GM23338 (cell line): ENCODE results near the gene RNF187. TPM values are rescaled to one million over a fixed set of nuclear protein-coding genes. Genes with fewer than 3 reads are reported as not detected.

Experiments used
- ATAC-seq: fragments of 200-7000 bp; cut with Tn5 transposase; 3 replicates; pipeline ENCODE4 v1.9.1; 2020
- DNase-seq: peaks from one replicate; pipeline ENCODE4 v3.0.0-alpha.2; 2015; ENCODE audit warnings: low spot score
- H2AFZ ChIP-seq: fragments of 200-600 bp; sonication (generic); 2 replicates; pipeline ENCODE4 v1.8.0; 2016; ENCODE audit warnings: antibody characterized with exemption, mild to moderate bottlenecking, moderate library complexity
- H3F3A ChIP-seq: fragments of 200-600 bp; sonication (generic); replicated peaks from 2 replicates; pipeline ENCODE4 v1.8.0; 2017; ENCODE audit warnings: antibody characterized with exemption, mixed run types, low read depth
- H3K27ac ChIP-seq: fragments of 200-600 bp; sonication (generic); 2 replicates; pipeline ENCODE4 v1.6.1; 2016; ENCODE audit warnings: low read depth
- H3K27me3 ChIP-seq: fragments of 200-600 bp; sonication (generic); 2 replicates; pipeline ENCODE4 v1.8.0; 2016; ENCODE audit warnings: mild to moderate bottlenecking, mixed run types, moderate library complexity; ENCODE audit not compliant: insufficient read depth
- H3K36me3 ChIP-seq: fragments of 200-600 bp; sonication (generic); 2 replicates; pipeline ENCODE4 v1.8.0; 2016; ENCODE audit warnings: mild to moderate bottlenecking; ENCODE audit not compliant: insufficient read depth
- H3K4me1 ChIP-seq: fragments of 200-600 bp; sonication (generic); 2 replicates; pipeline ENCODE4 v1.8.0; 2016; ENCODE audit warnings: mild to moderate bottlenecking, moderate library complexity; ENCODE audit not compliant: insufficient read depth
- H3K4me2 ChIP-seq: fragments of 200-600 bp; sonication (generic); 2 replicates; pipeline ENCODE4 v1.7.1; 2017; ENCODE audit warnings: mixed run types
- H3K4me3 ChIP-seq: fragments of 200-600 bp; sonication (generic); 2 replicates; pipeline ENCODE4 v1.6.1; 2016; ENCODE audit warnings: mixed run types
- H3K79me2 ChIP-seq: fragments of 200-600 bp; sonication (generic); replicated peaks from 2 replicates; pipeline ENCODE4 v1.8.0; 2017; ENCODE audit warnings: mild to moderate bottlenecking; ENCODE audit not compliant: insufficient read depth
- H3K9me2 ChIP-seq: fragments of 200-600 bp; sonication (generic); 2 replicates; pipeline ENCODE4 v1.8.0; 2017; ENCODE audit not compliant: insufficient read depth
- H4K20me1 ChIP-seq: fragments of 200-600 bp; sonication (generic); replicated peaks from 2 replicates; pipeline ENCODE4 v1.8.0; 2017; ENCODE audit warnings: mild to moderate bottlenecking; ENCODE audit not compliant: insufficient read depth
- H3K27ac Mint-ChIP-seq: 2 replicates; pipeline ENCODE4 v1.8.0; 2020; ENCODE audit warnings: inconsistent platforms, mild to moderate bottlenecking, moderate library complexity, mixed read lengths
- H3K27me3 Mint-ChIP-seq: 3 replicates; pipeline ENCODE4 v1.8.0; 2022; ENCODE audit warnings: low read depth, mild to moderate bottlenecking, moderate library complexity, mixed read lengths, inconsistent platforms; ENCODE audit not compliant: insufficient read depth, poor library complexity
- H3K36me3 Mint-ChIP-seq: 3 replicates; pipeline ENCODE4 v1.8.0; 2021; ENCODE audit warnings: low read depth, mild to moderate bottlenecking, inconsistent platforms, moderate library complexity, mixed read lengths
- H3K4me1 Mint-ChIP-seq: 3 replicates; pipeline ENCODE4 v1.8.0; 2020; ENCODE audit warnings: mild to moderate bottlenecking, inconsistent platforms, mixed read lengths
- H3K4me3 Mint-ChIP-seq: 3 replicates; pipeline ENCODE4 v1.8.0; 2021; ENCODE audit warnings: moderate library complexity, mild to moderate bottlenecking, inconsistent platforms, mixed read lengths
- H3K9me3 Mint-ChIP-seq: 3 replicates; pipeline ENCODE4 v1.8.0; 2020; ENCODE audit warnings: moderate library complexity, mild to moderate bottlenecking, inconsistent platforms, mixed read lengths
- EZH2 ChIP-seq: fragments of 200-600 bp; sonication (generic); IDR thresholded peaks from one replicate; pipeline ENCODE4 v1.8.0; 2017; ENCODE audit warnings: antibody characterized with exemption, mild to moderate bottlenecking, low read depth; ENCODE audit not compliant: unreplicated experiment
- JUNB ChIP-seq: IDR thresholded peaks from one replicate; pipeline ENCODE4 v1.6.1; 2016; ENCODE audit warnings: antibody characterized with exemption; ENCODE audit not compliant: unreplicated experiment
- NANOG ChIP-seq: IDR thresholded peaks from 2 replicates; pipeline ENCODE4 v1.6.1; 2016; ENCODE audit warnings: antibody characterized with exemption, borderline replicate concordance
- POLR2AphosphoS5 ChIP-seq: IDR thresholded peaks from 2 replicates; pipeline ENCODE4 v1.6.1; 2016; ENCODE audit warnings: antibody characterized with exemption, low read depth
- STAT1 ChIP-seq: IDR thresholded peaks from one replicate; pipeline ENCODE4 v1.6.1; 2016; ENCODE audit warnings: antibody characterized with exemption; ENCODE audit not compliant: unreplicated experiment
- ZNF114 ChIP-seq: fragments of 250-450 bp; sonication (Bioruptor Pico); IDR thresholded peaks from 2 replicates; pipeline ENCODE4 v1.5.0; 2020; ENCODE audit warnings: mild to moderate bottlenecking, moderate library complexity
- ZNF331 ChIP-seq: fragments of 250-450 bp; sonication (Bioruptor Pico); IDR thresholded peaks from 2 replicates; pipeline ENCODE4 v1.5.0; 2020; ENCODE audit warnings: low read depth, mild to moderate bottlenecking, moderate library complexity
- polyA plus RNA-seq: library from polyadenylated mRNA; unstranded; fragments of >200 nt; fragmentation: Nextera tagmentation; extraction: Ambion mirVana; gene quantifications from 2 replicates; pipeline ENCODE4 v1.2.1, GENCODE V29; 2016
- total RNA-seq: library from RNA; depleted of rRNA; stranded (reverse); fragments of >200 nt; shearing (Covaris generic); gene quantifications from 2 replicates; pipeline ENCODE4 v1.2.3, GENCODE V29; 2014
- TF ChIP-seq, protein P1 (sequence below), 2 experiments: fragments of 200-600 bp in 1 of 2; sonication (generic) in 1 of 2; conservative IDR thresholded peaks; 2 replicates each; pipeline versions ENCODE4 v1.5.1 to v1.6.1; 2016 to 2017; ENCODE audit warnings: antibody characterized with exemption in 2 of 2, low read depth in 2 of 2, mild to moderate bottlenecking in 2 of 2, moderate library complexity in 1 of 2
- TF ChIP-seq, protein P2 (sequence below): fragments of 250-450 bp; sonication (Bioruptor Pico); IDR thresholded peaks from 2 replicates; pipeline ENCODE4 v1.5.0; 2020; ENCODE audit warnings: mild to moderate bottlenecking, moderate library complexity
- TF ChIP-seq, protein P3 (sequence below): IDR thresholded peaks from 2 replicates; pipeline ENCODE4 v1.6.1; 2016; ENCODE audit warnings: antibody characterized with exemption
- TF ChIP-seq, protein P4 (sequence below): IDR thresholded peaks from one replicate; pipeline ENCODE4 v1.6.1; 2018; ENCODE audit warnings: antibody characterized with exemption; ENCODE audit not compliant: unreplicated experiment

Gene RNF187
- total and polyA plus RNA-seq, 2 experiments from 2014 or later: 24.8 to 55.3 TPM

DNA sequence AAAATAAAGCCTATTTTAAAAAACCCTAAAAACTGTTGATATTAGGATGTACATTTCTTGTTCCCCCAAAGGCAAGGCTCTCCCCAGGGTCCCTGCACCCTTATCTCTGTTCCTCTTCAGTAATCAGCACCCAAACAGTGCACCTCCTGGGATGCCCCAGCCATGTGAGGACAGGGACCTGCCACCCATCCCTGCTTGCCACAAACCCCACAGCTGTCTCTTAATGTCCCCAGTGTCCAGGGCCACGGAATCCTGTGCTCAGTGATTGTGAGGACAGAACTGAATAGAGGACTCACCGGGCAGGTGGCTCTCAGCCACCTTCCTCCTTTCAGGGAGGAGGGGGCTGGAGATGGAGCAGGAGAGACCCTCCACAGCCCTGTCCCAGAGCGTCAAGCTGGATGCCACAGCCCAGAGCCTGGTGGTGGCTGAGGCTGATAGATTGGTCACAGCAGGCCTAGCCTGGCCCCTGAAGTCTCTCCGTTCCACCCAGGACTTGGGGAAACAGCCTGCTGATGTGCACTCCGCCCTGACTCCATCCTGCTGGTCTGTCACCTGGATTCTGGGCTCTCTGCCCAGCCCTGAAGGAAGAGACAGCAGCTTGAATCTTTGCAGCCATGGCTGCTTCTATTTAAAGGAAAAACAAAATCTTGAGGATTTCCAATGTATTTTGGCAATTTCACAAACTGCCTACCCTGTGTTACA, 23.1 kb downstream of the RNF187 start:
- H3K9me3 Mint-ChIP-seq: peaks cover 30% of the 10 kb centered on the region
- Histone ChIP-seq H3K79me2 (no peaks in the 10 kb centered on the region), H2AFZ (no peak overlapping the region), H3K9me2 (no peaks in the 10 kb centered on the region), H3K4me3 (no peak overlapping the region), H3K36me3 (no peaks in the 10 kb centered on the region), H3K4me2 (no peak overlapping the region), H3K27me3 (peaks cover 48% of the 10 kb centered on the region; the same call in 1 of the 2 replicates), H3F3A (no peaks in the 10 kb centered on the region), H4K20me1 (no peaks in the 10 kb centered on the region), H3K27ac (no peak overlapping the region), H3K4me1 (no peaks in the 10 kb centered on the region)
- H3K27me3 Mint-ChIP-seq: peaks cover 39% of the 10 kb centered on the region
- no peaks in the 10 kb centered on the region; the same call in 2 of the 3 replicates for H3K4me1 Mint-ChIP-seq
- no peak overlapping the region for H3K4me3 Mint-ChIP-seq
- no peak for DNase-seq
- no peak for TF ChIP-seq ZNF331 (CRISPR knock-in tag)
- TF ChIP-seq, protein P1, sequence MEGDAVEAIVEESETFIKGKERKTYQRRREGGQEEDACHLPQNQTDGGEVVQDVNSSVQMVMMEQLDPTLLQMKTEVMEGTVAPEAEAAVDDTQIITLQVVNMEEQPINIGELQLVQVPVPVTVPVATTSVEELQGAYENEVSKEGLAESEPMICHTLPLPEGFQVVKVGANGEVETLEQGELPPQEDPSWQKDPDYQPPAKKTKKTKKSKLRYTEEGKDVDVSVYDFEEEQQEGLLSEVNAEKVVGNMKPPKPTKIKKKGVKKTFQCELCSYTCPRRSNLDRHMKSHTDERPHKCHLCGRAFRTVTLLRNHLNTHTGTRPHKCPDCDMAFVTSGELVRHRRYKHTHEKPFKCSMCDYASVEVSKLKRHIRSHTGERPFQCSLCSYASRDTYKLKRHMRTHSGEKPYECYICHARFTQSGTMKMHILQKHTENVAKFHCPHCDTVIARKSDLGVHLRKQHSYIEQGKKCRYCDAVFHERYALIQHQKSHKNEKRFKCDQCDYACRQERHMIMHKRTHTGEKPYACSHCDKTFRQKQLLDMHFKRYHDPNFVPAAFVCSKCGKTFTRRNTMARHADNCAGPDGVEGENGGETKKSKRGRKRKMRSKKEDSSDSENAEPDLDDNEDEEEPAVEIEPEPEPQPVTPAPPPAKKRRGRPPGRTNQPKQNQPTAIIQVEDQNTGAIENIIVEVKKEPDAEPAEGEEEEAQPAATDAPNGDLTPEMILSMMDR (conservative IDR thresholded peaks at IDR 0.05; ENCODE audit: low read depth in 2 of 2): no peak
- TF ChIP-seq, protein P2, sequence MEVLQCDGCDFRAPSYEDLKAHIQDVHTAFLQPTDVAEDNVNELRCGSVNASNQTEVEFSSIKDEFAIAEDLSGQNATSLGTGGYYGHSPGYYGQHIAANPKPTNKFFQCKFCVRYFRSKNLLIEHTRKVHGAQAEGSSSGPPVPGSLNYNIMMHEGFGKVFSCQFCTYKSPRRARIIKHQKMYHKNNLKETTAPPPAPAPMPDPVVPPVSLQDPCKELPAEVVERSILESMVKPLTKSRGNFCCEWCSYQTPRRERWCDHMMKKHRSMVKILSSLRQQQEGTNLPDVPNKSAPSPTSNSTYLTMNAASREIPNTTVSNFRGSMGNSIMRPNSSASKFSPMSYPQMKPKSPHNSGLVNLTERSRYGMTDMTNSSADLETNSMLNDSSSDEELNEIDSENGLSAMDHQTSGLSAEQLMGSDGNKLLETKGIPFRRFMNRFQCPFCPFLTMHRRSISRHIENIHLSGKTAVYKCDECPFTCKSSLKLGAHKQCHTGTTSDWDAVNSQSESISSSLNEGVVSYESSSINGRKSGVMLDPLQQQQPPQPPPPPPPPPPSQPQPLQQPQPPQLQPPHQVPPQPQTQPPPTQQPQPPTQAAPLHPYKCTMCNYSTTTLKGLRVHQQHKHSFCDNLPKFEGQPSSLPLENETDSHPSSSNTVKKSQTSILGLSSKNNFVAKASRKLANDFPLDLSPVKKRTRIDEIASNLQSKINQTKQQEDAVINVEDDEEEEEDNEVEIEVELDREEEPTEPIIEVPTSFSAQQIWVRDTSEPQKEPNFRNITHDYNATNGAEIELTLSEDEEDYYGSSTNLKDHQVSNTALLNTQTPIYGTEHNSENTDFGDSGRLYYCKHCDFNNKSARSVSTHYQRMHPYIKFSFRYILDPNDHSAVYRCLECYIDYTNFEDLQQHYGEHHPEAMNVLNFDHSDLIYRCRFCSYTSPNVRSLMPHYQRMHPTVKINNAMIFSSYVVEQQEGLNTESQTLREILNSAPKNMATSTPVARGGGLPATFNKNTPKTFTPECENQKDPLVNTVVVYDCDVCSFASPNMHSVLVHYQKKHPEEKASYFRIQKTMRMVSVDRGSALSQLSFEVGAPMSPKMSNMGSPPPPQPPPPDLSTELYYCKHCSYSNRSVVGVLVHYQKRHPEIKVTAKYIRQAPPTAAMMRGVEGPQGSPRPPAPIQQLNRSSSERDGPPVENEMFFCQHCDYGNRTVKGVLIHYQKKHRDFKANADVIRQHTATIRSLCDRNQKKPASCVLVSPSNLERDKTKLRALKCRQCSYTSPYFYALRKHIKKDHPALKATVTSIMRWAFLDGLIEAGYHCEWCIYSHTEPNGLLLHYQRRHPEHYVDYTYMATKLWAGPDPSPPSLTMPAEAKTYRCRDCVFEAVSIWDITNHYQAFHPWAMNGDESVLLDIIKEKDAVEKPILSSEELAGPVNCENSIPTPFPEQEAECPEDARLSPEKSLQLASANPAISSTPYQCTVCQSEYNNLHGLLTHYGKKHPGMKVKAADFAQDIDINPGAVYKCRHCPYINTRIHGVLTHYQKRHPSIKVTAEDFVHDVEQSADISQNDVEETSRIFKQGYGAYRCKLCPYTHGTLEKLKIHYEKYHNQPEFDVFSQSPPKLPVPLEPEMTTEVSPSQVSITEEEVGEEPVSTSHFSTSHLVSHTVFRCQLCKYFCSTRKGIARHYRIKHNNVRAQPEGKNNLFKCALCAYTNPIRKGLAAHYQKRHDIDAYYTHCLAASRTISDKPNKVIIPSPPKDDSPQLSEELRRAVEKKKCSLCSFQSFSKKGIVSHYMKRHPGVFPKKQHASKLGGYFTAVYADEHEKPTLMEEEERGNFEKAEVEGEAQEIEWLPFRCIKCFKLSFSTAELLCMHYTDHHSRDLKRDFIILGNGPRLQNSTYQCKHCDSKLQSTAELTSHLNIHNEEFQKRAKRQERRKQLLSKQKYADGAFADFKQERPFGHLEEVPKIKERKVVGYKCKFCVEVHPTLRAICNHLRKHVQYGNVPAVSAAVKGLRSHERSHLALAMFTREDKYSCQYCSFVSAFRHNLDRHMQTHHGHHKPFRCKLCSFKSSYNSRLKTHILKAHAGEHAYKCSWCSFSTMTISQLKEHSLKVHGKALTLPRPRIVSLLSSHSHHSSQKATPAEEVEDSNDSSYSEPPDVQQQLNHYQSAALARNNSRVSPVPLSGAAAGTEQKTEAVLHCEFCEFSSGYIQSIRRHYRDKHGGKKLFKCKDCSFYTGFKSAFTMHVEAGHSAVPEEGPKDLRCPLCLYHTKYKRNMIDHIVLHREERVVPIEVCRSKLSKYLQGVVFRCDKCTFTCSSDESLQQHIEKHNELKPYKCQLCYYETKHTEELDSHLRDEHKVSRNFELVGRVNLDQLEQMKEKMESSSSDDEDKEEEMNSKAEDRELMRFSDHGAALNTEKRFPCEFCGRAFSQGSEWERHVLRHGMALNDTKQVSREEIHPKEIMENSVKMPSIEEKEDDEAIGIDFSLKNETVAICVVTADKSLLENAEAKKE (CRISPR knock-in tag): no peak
- no peak for TF ChIP-seq NANOG
- TF ChIP-seq, protein P3, sequence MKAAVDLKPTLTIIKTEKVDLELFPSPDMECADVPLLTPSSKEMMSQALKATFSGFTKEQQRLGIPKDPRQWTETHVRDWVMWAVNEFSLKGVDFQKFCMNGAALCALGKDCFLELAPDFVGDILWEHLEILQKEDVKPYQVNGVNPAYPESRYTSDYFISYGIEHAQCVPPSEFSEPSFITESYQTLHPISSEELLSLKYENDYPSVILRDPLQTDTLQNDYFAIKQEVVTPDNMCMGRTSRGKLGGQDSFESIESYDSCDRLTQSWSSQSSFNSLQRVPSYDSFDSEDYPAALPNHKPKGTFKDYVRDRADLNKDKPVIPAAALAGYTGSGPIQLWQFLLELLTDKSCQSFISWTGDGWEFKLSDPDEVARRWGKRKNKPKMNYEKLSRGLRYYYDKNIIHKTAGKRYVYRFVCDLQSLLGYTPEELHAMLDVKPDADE: no peak
- TF ChIP-seq STAT1: no peak
- TF ChIP-seq JUNB: no peak
- no peak for TF ChIP-seq ZNF114 (CRISPR knock-in tag)
- TF ChIP-seq POLR2AphosphoS5: no peak
- TF ChIP-seq, protein P4, sequence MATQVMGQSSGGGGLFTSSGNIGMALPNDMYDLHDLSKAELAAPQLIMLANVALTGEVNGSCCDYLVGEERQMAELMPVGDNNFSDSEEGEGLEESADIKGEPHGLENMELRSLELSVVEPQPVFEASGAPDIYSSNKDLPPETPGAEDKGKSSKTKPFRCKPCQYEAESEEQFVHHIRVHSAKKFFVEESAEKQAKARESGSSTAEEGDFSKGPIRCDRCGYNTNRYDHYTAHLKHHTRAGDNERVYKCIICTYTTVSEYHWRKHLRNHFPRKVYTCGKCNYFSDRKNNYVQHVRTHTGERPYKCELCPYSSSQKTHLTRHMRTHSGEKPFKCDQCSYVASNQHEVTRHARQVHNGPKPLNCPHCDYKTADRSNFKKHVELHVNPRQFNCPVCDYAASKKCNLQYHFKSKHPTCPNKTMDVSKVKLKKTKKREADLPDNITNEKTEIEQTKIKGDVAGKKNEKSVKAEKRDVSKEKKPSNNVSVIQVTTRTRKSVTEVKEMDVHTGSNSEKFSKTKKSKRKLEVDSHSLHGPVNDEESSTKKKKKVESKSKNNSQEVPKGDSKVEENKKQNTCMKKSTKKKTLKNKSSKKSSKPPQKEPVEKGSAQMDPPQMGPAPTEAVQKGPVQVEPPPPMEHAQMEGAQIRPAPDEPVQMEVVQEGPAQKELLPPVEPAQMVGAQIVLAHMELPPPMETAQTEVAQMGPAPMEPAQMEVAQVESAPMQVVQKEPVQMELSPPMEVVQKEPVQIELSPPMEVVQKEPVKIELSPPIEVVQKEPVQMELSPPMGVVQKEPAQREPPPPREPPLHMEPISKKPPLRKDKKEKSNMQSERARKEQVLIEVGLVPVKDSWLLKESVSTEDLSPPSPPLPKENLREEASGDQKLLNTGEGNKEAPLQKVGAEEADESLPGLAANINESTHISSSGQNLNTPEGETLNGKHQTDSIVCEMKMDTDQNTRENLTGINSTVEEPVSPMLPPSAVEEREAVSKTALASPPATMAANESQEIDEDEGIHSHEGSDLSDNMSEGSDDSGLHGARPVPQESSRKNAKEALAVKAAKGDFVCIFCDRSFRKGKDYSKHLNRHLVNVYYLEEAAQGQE: no peak
- TF ChIP-seq EZH2: no peak
- H3K36me3 Mint-ChIP-seq: no peaks in the 10 kb centered on the region; the same call in 1 of the 3 replicates
- no peak overlapping the region for H3K27ac Mint-ChIP-seq
- no peak for ATAC-seq
